ENCODE measurements around the gene PINK1.

PINK1 gene

DNA sequence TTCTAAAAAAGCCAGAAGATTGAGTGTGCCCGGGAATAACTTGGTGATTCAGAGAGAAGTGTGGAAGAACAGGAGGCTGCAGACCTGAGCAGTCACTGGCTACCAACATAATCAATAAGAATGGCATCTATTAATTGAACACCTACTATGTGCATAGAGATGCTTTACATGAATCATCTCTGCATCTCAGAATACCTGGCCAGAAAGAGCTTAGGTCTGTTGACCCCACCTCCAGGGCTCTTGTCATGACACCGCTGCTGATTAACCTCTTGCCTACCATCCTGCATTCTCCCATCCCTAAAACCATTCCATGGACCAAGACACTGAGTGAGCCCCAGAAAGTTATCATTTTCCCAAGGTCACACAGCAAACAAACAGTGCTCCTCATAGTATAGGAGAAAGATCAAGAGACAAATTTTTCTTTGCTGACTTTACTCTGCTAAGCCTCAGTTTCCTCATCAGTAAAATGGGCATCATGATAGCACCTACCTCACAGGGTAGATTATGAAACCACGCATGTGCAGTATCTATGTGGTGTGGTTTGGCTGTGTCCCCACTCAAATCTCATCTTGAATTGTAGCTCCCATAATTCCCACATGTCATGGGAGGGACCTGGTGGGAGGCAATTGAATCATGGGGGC, 16.3 kb upstream of the PINK1 start:
- ChIA-PET POLR2A (no interaction called here), CTCF (interaction anchor here (1.6 to 18.7 kb wide), 4 partner anchors 9 to 42 kb away, joined by 5 to 224 read pairs (median 7); partner anchors contain the start of gene PINK1)
- TF ChIP-seq, protein P1, sequence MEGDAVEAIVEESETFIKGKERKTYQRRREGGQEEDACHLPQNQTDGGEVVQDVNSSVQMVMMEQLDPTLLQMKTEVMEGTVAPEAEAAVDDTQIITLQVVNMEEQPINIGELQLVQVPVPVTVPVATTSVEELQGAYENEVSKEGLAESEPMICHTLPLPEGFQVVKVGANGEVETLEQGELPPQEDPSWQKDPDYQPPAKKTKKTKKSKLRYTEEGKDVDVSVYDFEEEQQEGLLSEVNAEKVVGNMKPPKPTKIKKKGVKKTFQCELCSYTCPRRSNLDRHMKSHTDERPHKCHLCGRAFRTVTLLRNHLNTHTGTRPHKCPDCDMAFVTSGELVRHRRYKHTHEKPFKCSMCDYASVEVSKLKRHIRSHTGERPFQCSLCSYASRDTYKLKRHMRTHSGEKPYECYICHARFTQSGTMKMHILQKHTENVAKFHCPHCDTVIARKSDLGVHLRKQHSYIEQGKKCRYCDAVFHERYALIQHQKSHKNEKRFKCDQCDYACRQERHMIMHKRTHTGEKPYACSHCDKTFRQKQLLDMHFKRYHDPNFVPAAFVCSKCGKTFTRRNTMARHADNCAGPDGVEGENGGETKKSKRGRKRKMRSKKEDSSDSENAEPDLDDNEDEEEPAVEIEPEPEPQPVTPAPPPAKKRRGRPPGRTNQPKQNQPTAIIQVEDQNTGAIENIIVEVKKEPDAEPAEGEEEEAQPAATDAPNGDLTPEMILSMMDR (IDR thresholded peaks at IDR 0.05; ENCODE audit: insufficient read depth, low read length, missing control alignments) = no peak
- no peak overlapping the region for H3K4me3 ChIP-seq (ENCODE audit: low read depth, low read length)
- no peak for DNase-seq (ENCODE audit: low read depth, low spot score)

DNA sequence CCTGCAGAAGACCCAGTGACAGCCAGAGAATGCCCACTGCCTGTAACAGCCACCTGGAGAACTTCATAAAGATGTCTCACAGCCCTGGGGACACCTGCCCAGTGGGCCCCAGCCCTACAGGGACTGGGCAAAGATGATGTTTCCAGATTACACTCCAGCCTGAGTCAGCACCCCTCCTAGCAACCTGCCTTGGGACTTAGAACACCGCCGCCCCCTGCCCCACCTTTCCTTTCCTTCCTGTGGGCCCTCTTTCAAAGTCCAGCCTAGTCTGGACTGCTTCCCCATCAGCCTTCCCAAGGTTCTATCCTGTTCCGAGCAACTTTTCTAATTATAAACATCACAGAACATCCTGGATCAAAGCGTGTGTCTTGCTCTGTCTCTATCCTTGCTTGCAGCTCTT, 14.7 kb upstream of the PINK1 start:
- DNase-seq (ENCODE audit: low read depth, low spot score) = no peak
- TF ChIP-seq, protein P1 (IDR thresholded peaks at IDR 0.05; ENCODE audit: insufficient read depth, low read length, missing control alignments) = no peak
- CTCF ChIA-PET = interaction anchor here (0.9 to 18.7 kb wide), 3 partner anchors 15 to 20 kb away, joined by 3 to 224 read pairs (median 3); partner anchors contain the start of gene PINK1
- POLR2A ChIA-PET = no interaction called here
- no peak overlapping the region for H3K4me3 ChIP-seq (ENCODE audit: low read depth, low read length)

DNA sequence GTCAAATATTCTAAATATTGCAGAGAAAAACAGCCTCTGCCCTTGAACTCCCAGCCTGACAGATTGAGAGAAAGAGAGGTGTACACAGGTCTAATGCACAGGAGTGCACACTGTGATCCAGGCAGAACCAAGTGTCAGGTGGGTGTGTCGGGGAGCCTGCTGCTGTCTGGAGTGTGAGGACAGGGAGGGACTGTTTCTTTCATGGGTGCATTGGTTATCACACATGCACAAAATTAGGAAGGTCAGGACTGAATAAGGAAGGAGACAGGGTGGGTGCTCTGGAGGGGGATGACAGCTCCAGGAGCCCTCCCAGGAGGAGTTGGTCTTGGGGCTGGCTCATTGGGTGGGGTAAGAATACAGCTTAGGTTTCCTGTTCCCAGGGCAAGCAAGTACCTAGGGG, 13.3 kb upstream of the PINK1 start:
- H3K4me3 ChIP-seq (ENCODE audit: low read depth, low read length) = no peak overlapping the region
- TF ChIP-seq, protein P1 (IDR thresholded peaks at IDR 0.05; ENCODE audit: insufficient read depth, low read length, missing control alignments) = no peak
- ChIA-PET POLR2A (no interaction called here), CTCF (interaction anchor here (1.3 to 18.7 kb wide), 3 partner anchors 13 to 20 kb away, joined by 3 to 224 read pairs (median 4); partner anchors contain the start of gene PINK1)
- no peak for DNase-seq (ENCODE audit: low read depth, low spot score)

DNA sequence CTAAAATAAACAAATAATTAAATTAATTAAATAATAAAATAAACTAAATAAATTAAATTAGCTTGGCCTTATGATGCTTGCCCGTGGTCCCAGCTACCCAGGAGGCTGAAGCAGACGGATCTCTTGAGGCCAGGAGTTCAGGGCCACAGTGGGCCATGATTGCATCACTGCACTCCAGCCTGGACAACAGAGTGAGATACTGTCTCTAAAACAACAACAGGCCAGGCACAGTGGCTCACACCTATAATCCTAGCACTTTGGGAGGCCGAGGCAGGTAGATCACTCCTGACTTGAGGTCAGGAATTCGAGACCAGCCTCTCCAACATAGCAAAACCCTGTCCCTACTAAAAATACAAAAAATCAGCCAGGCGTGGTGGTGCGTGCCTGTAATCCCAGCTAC, 12.2 kb upstream of the PINK1 start:
- ChIA-PET POLR2A (no interaction called here), CTCF (interaction anchor here (1.7 to 18.7 kb wide), 3 partner anchors 12 to 46 kb away, joined by 4 to 224 read pairs (median 10); partner anchors contain the start of gene PINK1)
- no peak for DNase-seq (ENCODE audit: low read depth, low spot score)
- TF ChIP-seq, protein P1 (IDR thresholded peaks at IDR 0.05; ENCODE audit: insufficient read depth, low read length, missing control alignments) = no peak
- H3K4me3 ChIP-seq (ENCODE audit: low read depth, low read length) = no peak overlapping the region

DNA sequence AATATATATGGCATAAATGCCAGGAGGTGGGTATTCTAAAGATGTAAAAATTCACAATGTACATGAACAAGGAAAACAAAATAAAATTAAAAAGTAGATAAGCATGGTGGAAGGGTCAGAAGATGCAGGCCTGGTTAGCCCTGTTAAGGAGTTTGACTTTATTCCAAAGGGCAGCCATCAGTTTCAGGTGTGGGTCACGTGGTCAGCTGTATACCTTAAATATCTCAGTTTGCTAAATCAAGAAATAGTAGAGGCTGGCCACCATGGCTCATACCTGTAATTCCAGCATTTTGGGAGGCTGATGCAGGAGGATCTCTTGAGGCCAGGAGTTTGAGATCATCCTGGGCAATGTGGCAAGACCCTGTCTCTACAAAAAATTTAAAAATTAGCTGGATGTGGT, 8.5 kb upstream of the PINK1 start:
- ChIA-PET POLR2A (interaction anchor here (0.6 kb wide), 1 partner anchor 21 kb away, joined by 3 read pairs; no protein-coding TSS in a partner anchor), CTCF (interaction anchor here (1.7 to 18.7 kb wide), 4 partner anchors 9 to 50 kb away, joined by 6 to 224 read pairs (median 8); partner anchors contain the start of gene PINK1)

More for the DNA sequence above, 8.5 kb upstream of the PINK1 start:
- no peak overlapping the region for H3K4me3 ChIP-seq (ENCODE audit: low read depth, low read length)
- DNase-seq (ENCODE audit: low read depth, low spot score) = no peak
- TF ChIP-seq, protein P1 (IDR thresholded peaks at IDR 0.05; ENCODE audit: insufficient read depth, low read length, missing control alignments) = no peak
